Gastroesophageal sphincter (tissue), 4 donors: ENCODE measurements around the gene C10orf71. TPM values are rescaled to one million over a fixed set of nuclear protein-coding genes. Genes with fewer than 3 reads are reported as not detected.

Source experiments
- ATAC-seq: fragments of 150-250 bp; one replicate; pipeline ENCODE4 v1.9.1; 2016; ENCODE audit warnings: mild to moderate bottlenecking, moderate library complexity
- H3K27ac ChIP-seq, 4 donors: fragments of 200-600 bp; sonication (generic) in 3 of 4; 1 replicate in 3 of 4; 2 replicates in 1 of 4; pipeline ENCODE4 v1.5.1; 2016 to 2019
- H3K27me3 ChIP-seq: fragments of 200-600 bp; sonication (generic); one replicate; pipeline ENCODE4 v1.5.1; 2019
- H3K36me3 ChIP-seq, 2 donors: fragments of 200-600 bp; sonication (generic); one replicate each; pipeline ENCODE4 v1.5.1; 2019; ENCODE audit warnings: control low read depth in 1 of 2
- H3K4me1 ChIP-seq, 3 donors: fragments of 200-600 bp; sonication (generic); 1 replicate in 2 of 3; 2 replicates in 1 of 3; pipeline ENCODE4 v1.5.1; 2016 to 2019; ENCODE audit warnings: control low read depth in 2 of 3
- H3K4me3 ChIP-seq, 2 donors: fragments of 200-600 bp; sonication (generic); one replicate each; pipeline ENCODE4 v1.5.1; 2019; ENCODE audit warnings: mild to moderate bottlenecking in 1 of 2, moderate library complexity in 1 of 2
- H3K9me3 ChIP-seq, 3 donors: fragments of 200-600 bp; sonication (generic); one replicate each; pipeline ENCODE4 v1.5.1; 2017 to 2019; ENCODE audit warnings: control low read depth in 2 of 3
- EP300 ChIP-seq: sonication (generic); formaldehyde crosslinking; IDR thresholded peaks from one replicate; pipeline ENCODE4 v1.6.1; 2017; ENCODE audit warnings: antibody characterized with exemption, mild to moderate bottlenecking
- POLR2A ChIP-seq, 2 donors: fragments of 450-650 bp; IDR thresholded peaks; one replicate each; pipeline ENCODE4 v1.6.1; 2017; ENCODE audit warnings: antibody characterized with exemption in 2 of 2, mild to moderate bottlenecking in 2 of 2, moderate library complexity in 1 of 2
- POLR2AphosphoS5 ChIP-seq: sonication (generic); formaldehyde crosslinking; IDR thresholded peaks from one replicate; pipeline ENCODE4 v1.6.1; 2017; ENCODE audit warnings: antibody characterized with exemption
- WGBS, 2 donors: methylation state at CpG; one replicate each; pipeline ENCODE4 v1.1.5; 2018; ENCODE audit warnings: low coverage in 1 of 2; 5-methylcytosine and 5-hydroxymethylcytosine counted together
- total RNA-seq, 4 donors: library from RNA; depleted of rRNA; stranded (reverse); fragments of >200 nt; gene quantifications; one replicate each; pipeline ENCODE4 v1.1.0, GENCODE V29; 2016
- TF ChIP-seq, protein P1 (sequence below), 4 experiments: fragments of 200-600 bp in 2 of 4; fragments of 450-650 bp in 2 of 4; sonication (generic) in 1 of 4; IDR thresholded peaks; one replicate each; pipeline ENCODE4 v1.5.1; 2017 to 2019; ENCODE audit warnings: antibody characterized with exemption in 4 of 4, mild to moderate bottlenecking in 2 of 4, moderate library complexity in 2 of 4

C10orf71 gene
- total RNA-seq, 4 donors from 2014 or later: 0.08 to 0.27 TPM; not detected in 2

DNA sequence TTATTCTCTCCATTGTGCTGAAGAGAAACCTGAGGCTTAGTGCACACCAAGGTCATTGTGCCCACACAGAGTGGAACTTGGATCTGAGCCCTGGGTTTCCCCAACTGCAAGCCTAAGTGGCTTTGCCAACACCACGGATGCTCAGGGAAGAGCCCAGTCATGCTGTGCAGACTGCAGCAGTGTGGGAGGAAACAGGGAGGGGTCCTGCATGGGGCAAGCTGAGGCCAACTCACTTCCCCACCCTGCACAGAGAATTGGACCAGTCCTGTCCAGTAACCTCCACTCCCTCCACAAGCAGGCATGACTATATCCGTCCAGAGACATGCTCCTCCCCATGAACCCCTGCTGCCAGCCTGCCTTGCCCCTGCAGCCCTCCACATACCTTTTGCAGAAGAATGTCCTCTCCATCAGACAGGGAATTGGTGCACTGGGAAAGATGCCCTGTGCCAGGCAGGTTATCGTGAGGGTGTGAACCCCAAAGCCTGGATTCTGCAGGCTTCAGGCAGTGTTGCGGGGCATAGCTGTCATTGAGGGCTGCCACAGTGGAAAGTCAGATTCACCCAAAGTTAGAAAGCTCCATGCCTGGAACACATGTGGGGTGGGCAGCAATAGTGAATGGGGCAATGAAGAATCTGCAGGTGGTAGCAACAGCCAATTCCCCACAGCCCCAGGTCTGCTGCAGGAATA lies 52.0 kb downstream of the C10orf71 start:
- TF ChIP-seq, protein P1, sequence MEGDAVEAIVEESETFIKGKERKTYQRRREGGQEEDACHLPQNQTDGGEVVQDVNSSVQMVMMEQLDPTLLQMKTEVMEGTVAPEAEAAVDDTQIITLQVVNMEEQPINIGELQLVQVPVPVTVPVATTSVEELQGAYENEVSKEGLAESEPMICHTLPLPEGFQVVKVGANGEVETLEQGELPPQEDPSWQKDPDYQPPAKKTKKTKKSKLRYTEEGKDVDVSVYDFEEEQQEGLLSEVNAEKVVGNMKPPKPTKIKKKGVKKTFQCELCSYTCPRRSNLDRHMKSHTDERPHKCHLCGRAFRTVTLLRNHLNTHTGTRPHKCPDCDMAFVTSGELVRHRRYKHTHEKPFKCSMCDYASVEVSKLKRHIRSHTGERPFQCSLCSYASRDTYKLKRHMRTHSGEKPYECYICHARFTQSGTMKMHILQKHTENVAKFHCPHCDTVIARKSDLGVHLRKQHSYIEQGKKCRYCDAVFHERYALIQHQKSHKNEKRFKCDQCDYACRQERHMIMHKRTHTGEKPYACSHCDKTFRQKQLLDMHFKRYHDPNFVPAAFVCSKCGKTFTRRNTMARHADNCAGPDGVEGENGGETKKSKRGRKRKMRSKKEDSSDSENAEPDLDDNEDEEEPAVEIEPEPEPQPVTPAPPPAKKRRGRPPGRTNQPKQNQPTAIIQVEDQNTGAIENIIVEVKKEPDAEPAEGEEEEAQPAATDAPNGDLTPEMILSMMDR (IDR thresholded peaks at IDR 0.05): no peak
- TF ChIP-seq EP300 (no peak), POLR2AphosphoS5 (no peak), POLR2A (IDR thresholded peaks at IDR 0.05) (no peak)
- no peaks in the 10 kb centered on the region for H3K4me1 ChIP-seq
- H3K27me3 ChIP-seq: peaks cover 8% of the 10 kb centered on the region
- H3K36me3 ChIP-seq: no peaks in the 10 kb centered on the region
- H3K9me3 ChIP-seq: peaks cover 0 to 26% (median 0%) of the 10 kb centered on the region in 3 donors
- no peak overlapping the region for H3K27ac ChIP-seq
- H3K4me3 ChIP-seq: no peak overlapping the region
- WGBS, 2 donors: 38 to 61% methylated on average over 1 to 2 of the region's 4 CpGs
- ATAC-seq: no peak

GRCh38 chr10:49351669-49352068 lies 52.7 kb downstream of the C10orf71 start:
- H3K27me3 ChIP-seq: peaks cover 8% of the 10 kb centered on the region
- WGBS, 2 donors: 60 to 76% methylated on average over 1 to 3 of the region's 4 CpGs
- TF ChIP-seq POLR2AphosphoS5: no peak
- TF ChIP-seq EP300: no peak
- TF ChIP-seq, protein P1 (IDR thresholded peaks at IDR 0.05): no peak
- no peak for TF ChIP-seq POLR2A (IDR thresholded peaks at IDR 0.05)

GRCh38 chr10:49352323-49352722 lies 53.4 kb downstream of the C10orf71 start:
- Histone ChIP-seq H3K36me3 (no peaks in the 10 kb centered on the region), H3K27ac (no peak overlapping the region), H3K4me1 (no peaks in the 10 kb centered on the region), H3K27me3 (peaks cover 8% of the 10 kb centered on the region), H3K9me3 (peaks cover 0 to 32% (median 0%) of the 10 kb centered on the region in 3 donors), H3K4me3 (no peak overlapping the region)
- no peak for ATAC-seq
- 79% methylated on average over 2 of the region's 2 CpGs; no CpG with 5 or more reads in 1 of the 2 donors for WGBS, 2 donors
- TF ChIP-seq POLR2AphosphoS5 (no peak), EP300 (no peak), POLR2A (IDR thresholded peaks at IDR 0.05) (no peak)
- TF ChIP-seq, protein P1 (IDR thresholded peaks at IDR 0.05): no peak

More at GRCh38 chr10:49351669-49352068, 52.7 kb downstream of the C10orf71 start:
- Histone ChIP-seq H3K36me3 (no peaks in the 10 kb centered on the region), H3K27ac (no peak overlapping the region), H3K4me1 (no peaks in the 10 kb centered on the region), H3K4me3 (no peak overlapping the region), H3K9me3 (peaks cover 0 to 26% (median 0%) of the 10 kb centered on the region in 3 donors)
- ATAC-seq: no peak

DNA sequence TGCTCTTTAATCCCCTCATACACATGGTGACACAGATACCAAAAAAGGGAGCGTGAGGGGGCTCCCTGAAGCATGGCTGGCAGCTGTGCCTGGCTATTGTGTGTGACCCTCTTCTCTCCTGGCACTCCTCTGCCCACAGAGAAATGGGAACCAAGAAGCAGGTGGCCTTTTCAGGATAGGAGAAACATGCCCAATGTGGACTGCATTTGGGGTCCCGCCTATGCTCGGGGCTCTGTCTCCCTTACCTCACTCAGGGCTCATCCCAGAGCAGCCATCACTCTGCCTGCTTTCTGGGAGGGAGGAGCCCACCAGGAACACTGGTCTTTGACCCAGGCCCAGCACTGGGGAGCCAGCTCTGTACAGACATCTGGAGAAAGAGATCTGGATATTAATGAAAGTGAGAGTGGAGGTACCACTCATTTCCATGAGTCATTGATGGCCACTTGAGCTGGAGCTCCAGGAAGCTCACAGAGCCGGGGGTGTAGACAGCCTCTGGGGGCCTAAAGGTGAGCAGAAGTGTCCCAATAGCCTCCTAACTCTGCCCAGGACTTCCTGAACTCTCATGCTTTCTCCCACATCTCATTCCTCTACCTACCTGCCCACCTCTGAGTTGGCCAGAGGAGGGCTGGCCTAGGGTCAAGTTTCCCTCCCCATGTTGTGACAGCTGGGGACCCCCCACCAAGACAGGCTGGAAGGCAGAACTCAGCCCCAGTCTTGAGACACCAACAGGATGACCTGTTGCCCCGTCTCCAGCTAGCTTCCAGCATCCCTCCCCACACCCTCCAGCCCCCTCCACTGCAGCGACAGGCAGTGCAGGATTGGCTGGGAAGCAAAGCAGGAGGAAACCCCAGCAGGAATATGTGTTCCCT lies 54.3 kb downstream of the C10orf71 start:
- Histone ChIP-seq H3K27me3 (peaks cover 8% of the 10 kb centered on the region), H3K4me3 (no peak overlapping the region), H3K4me1 (no peaks in the 10 kb centered on the region), H3K9me3 (peaks cover 0 to 39% (median 0%) of the 10 kb centered on the region in 3 donors), H3K36me3 (no peaks in the 10 kb centered on the region), H3K27ac (no peak overlapping the region)
- ATAC-seq: no peak
- WGBS, 2 donors: 67% methylated on average over 1 of the region's 6 CpGs; no CpG with 5 or more reads in 1 of the 2 donors
- no peak for TF ChIP-seq POLR2A (IDR thresholded peaks at IDR 0.05)
- TF ChIP-seq EP300: no peak
- TF ChIP-seq, protein P1 (IDR thresholded peaks at IDR 0.05): no peak
- no peak for TF ChIP-seq POLR2AphosphoS5
